HG02938 (cell line): ENCODE data around the gene THRAP3.
A peak's percentile ranks its signal among the peaks of the same experiment; 100 is the strongest.

Experiments used
- ATAC-seq: cut with Tn5 transposase; IDR thresholded peaks from one replicate; pipeline ENCODE4 v1.9.1; 2021; ENCODE audit warnings: mild to moderate bottlenecking, moderate library complexity; ENCODE audit not compliant: unreplicated experiment

THRAP3 gene

DNA sequence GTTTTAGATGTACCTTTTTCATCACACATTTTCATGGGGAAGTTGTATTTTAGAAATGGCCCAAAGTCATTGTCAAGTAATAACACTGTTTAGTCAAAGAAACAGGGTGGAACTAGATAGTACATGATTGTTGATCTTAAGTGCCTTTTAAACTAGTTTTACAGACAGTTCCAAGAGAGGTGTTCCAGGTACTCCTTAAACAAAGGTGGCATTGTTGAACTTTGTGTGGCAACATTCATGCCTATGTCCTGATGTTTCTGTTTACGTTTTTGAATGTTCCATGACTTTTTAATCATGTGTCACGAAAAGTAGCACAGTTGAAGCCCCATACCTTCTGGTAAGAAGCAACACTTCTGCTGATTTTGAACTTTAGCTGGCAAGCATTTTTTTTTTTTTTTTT is 72.8 kb downstream of the THRAP3 start:
- no peak for ATAC-seq

DNA sequence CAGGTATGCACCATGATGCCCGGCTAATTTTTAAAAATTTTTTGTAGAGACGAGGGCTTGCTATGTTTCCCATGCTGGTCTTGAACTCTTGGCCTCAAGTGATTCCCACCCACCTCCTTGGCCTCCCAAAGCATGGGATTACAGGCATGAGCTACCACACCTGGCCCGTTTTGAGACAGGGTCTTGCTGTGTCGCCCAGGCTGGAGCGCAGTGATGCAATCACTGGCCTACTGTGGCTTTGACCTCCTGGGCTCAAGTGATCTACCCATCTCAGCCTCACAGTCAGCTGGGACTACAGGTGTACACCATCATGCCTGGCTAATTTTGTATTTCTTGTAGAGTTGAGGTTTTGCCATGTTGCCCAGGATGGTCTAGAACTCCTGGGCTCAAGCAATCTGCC is 74.4 kb downstream of the THRAP3 start:
- ATAC-seq, result no peak

DNA sequence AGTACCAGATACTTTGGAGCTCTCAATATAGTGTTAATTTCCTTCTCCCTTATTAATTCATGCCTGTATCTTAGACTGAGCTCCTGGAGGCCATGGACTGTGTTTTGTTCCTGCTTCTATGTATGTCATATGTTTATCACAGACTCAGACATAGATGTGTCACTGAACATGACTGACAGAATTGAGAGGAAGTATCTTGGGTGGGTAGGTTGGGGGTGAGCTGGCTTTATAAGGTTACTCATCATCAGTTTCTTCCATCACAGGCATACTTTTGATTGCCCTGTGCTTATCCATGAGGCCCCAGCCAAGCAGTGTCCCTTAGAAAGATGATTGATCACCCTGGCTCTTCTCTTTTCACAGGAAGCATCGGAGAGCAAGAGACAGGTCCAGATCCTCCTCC is 76.3 kb downstream of the THRAP3 start:
- ATAC-seq, result no peak

GRCh38 chr1:36301220-36301619 is 77.0 kb downstream of the THRAP3 start:
- ATAC-seq, result no peak

- no peak for ATAC-seq
These were observed 79.0 kb downstream of the THRAP3 start for GRCh38 chr1:36303244-36303643.

- ATAC-seq, result no peak
These were observed 79.6 kb downstream of the THRAP3 start for GRCh38 chr1:36303650-36304360.

GRCh38 chr1:36304521-36304920 is 80.3 kb downstream of the THRAP3 start:
- ATAC-seq, result no peak

GRCh38 chr1:36304970-36305914 is 81.0 kb downstream of the THRAP3 start:
- no peak for ATAC-seq

GRCh38 chr1:36305915-36306209 is 81.6 kb downstream of the THRAP3 start:
- no peak for ATAC-seq

DNA sequence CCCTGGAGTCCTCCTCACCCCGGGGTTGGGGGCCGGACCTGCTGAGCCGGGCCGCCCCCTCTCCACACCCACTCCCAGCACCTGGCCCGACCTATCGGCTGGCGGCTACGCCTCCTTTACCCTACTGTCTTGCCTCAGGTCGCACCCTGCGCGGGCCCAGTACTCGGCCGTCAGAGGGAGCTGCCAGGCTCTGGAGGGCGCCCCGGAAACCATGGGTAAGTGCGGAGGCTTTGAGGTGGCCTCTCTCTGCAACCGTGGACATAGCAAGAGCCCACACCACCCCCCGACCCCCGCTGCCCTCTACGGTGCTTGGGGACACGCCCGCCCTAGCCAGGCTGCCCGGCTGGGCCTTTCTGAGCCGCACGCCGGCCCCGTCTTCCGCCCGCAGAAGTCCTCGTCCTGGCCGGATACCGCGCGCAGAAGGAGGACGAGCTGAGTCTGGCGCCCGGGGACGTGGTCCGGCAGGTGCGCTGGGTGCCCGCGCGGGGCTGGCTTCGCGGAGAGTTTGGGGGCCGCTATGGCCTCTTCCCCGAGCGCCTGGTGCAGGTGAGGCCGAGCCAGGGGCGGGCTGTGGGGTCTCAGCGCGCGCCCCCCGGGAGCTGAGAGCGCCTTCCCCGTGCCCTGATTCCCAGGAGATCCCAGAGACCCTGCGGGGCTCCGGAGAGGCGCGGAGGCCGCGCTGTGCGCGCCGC is 82.1 kb downstream of the THRAP3 start, which contains the start of gene SH3D21:
SH3D21 (plus strand) TSS at position 159 of the 692 bp plus-strand sequence; CDS start at position 212, 53 bp downstream.
- peak; percentile 47 for ATAC-seq

DNA sequence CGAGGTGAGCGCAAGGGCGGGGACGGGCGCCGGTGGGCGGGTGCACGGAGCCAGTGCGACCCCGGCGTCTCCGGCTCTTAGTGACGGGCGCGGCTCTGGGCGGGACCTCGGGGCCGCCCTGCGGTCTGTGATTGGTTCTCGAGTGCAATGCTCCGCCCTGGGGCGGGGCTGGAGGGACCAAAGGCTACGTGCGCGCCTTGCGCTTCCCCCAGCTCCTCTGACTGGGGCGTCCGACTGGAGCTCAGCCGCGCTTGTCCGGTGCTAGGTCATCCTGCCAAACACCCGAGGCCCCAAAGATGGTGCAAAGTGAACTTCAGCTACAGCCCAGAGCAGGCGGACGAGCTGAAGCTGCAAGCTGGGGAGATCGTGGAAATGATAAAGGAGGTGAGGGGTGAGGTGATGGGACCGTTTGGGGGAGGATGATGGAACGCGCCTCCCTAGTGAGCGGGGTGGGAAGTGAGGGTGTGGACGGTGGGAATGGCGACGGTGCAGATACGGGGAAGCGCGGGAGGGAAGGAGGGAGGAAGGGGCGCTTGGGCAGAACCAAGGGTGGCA is 82.7 kb downstream of the THRAP3 start:
- peak; percentile 90 for ATAC-seq

DNA sequence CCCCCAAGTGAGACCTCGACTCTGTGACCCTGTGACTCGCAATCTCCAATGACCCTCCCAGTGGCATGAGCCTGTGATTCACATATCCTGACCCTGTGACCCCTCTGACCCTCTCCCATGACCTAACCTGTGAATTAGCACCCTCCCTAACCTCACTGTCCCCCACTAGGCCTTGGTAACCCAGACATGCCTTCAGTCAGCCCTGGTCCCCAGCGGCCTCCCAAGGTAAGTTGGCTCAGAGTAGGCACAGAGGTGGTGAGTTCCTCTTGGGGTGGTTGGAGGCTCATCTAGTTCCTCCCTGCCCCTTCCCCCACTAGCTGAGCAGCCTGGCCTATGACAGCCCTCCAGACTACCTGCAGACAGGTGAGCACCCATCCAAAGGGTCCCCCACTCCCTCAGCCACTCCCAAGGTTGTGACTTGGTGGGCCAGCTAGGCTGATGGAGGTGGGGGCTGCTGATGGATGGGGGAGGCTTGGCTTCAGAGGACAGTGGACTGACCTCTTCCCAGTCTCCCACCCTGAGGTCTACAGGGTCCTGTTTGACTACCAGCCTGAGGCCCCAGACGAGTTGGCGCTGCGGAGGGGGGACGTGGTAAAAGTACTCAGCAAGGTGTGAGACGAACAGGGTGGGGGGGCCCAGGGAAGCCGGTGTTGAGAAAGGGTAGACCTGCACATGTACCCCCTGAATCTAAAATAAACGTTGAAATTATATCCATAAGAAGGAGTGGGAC is 83.5 kb downstream of the THRAP3 start:
- ATAC-seq, result no peak

DNA sequence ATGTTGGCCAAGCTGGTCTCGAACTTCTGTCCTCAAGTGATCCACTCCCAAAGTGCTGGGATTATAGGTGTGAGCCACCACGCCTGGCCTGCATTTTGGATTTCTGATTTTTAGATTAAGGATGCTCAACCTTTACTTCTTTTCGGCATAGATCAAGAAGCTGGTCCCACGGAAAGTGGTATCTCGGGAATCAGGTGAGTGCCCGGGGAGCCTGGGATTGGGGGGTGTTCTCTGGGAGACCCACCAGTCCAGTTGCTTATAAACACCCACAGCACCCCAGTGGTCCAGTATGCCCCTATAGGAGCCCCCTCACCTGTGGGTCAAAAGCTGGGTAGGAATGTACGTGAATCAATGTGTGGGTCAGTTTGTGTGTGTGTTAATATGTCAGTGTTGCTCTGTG is 85.2 kb downstream of the THRAP3 start:
- no peak for ATAC-seq

DNA sequence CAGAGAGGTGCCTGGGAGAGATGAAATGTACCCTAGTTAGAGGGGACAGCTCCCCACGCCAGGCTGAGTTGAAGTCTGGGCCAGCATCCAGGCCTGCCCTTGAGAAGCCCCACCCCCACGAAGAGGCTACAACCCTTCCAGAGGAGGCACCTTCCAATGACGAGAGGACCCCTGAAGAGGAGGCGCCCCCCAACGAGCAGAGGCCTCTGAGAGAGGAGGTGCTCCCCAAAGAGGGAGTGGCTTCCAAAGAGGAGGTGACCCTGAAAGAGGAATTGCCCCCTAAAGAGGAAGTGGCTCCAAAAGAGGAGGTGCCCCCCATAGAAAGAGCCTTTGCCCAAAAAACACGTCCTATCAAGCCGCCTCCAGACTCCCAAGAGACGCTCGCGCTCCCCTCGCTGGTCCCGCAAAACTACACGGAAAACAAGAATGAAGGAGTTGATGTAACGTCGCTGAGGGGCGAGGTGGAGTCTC is 96.1 kb downstream of the THRAP3 start:
- ATAC-seq, result no peak

- ATAC-seq, result no peak
These were observed 96.5 kb downstream of the THRAP3 start for GRCh38 chr1:36320767-36321118.

GRCh38 chr1:36321119-36321951 is 97.1 kb downstream of the THRAP3 start:
- ATAC-seq, result no peak

DNA sequence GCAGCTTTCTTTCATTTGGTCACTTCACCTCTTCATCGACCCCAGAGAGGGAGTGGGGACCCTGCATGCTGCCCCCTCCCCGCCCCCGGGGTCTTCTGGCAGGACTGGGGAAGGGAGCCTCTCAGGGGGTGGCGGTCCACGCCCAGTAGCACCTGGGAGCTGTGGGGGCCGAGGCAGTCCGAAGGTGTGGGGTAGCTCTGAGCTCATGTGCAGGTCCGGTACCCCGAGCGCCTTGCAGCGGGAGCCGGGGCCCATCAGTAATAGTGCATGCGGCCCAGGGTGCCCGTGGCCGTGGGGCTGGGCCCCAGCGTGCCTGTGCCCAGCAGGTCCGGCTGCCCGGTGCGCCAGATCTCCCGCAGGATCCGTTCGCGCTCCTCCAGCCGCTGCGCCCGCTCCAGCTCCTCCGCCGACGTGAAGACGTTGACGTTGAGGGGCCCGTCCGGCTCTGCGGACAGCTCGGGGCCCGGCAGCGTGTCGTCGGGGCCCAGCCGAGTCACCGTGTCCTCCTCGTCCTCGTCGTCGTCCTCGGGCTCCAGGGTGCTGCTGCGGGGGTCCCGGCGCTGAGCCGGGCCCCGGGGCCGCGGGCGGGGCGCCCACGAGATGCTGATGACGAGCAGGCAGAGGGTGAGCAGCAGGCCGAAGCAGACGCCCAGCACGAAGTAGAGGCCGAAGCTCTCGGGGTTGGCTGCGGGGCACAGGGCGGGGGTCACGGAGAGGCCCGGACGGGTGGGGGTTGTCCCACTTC is 98.0 kb downstream of the THRAP3 start:
- ATAC-seq, result no peak

DNA sequence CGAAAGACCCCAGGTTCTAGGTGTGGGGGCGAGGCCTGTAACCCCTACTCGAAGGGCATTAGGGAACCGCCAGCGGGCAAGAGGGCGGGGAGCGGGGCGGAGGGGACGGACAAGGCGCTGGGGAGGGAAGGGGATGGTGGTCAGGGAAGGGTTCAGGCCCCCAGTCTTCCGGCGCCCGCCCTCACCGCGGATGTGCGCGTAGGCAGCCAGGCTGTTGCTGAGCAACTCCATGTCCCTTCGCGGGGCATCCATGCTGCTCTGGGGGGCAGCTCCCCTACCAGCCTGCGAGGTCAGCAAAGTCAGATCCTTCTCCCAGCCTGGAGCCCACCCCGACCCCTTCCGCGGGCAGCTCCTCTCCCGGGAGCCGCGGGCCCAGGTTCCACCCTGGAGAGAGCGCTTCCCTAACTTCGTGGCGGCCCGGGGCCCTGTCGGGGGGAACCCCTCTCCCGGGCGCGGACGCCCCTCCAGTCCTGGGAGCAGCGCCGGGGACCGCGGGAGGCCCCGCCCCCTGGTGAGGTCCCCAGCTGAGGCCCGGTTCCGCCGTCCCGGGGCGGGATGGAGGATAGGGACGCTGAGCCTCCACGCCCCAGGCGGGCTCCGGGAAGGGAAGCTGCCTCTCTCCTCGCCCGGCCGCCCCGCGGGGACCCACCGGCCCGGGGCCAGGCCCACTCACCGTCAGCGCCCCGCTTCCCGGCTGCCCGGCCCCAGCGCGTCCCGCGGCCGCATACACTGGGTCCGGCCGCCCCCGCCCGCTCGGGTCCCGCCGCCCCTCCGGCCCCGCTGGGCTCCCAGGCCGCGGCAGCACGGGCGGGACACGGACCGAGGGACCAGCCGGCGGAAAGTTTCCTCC is 98.8 kb downstream of the THRAP3 start:
- no peak for ATAC-seq
